CD4-positive, alpha-beta T cell treated with Interleukin-12 subunit alpha and Interleukin-12 subunit beta, for 1 hour (primary cell): Measurements from ENCODE around the gene MEF2D.

Source experiments
- DNase-seq: peaks from one replicate; pipeline ENCODE4 v3.0.0-alpha.2; 2020

Gene MEF2D

GRCh38 chr1:156523801-156524480, 23.4 kb upstream of the MEF2D start:
- no peak for DNase-seq

DNA sequence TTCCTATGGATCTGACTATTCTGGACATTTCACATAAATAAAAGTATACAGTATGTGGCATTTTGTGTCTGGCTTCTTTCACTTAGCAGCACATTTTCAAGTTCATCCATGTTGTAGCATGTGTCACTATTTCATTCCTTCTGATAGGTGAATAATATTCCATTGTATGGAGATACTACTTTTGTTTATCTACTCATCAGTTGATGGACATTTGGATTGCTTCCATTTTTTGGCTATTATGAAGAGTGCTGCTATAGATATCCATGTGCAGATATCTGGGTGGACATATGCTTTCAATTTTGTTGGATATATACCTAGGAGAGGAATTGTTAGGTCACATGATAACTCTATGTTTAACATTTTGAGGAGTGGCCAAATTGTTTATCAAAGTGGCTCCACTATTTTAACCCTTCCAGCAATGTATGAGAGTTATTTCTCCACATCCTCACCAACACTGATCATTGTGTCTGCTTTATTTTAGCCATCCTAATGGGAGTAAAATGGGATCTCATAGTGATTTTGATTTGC, 21.9 kb upstream of the MEF2D start:
- DNase-seq: no peak

DNA sequence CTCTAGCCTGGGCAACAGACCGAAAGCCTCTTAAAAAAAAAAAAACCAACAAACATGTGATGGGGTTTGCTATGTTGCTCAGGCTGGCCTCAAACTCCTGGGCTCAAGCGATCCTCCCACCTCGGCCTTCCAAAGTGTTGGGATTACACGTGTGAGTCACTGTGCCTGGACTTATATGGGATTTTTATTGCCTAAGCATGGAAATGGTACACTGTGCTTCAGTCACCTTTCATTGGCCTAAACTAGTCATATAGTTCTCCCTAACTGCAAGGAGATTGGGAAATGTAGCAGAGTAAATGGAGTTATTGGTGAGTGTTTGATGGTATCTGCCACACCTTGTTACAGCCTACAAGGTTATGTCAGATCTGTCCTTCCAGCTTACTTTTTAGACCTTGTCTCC, 17.2 kb upstream of the MEF2D start:
- no peak for DNase-seq

DNA sequence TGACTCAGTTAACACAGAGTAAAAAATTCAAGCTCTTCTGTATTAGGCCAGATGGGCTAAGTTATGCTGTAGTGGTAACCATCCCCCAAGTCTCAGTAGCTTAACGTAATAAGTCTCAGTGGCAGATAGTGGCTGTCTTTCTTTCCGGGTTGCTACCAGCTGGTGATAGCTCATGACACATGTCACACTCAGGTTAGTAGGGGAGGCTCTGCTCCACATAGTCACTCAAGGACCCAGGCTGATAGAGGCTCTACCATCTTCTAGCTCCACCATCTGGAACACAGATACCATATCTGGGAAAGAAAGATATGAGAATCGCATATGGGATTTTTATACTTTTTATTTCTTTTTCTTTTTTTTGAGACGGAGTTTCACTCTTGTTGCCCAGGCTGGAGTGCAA, 16.2 kb upstream of the MEF2D start:
- DNase-seq: no peak

DNA sequence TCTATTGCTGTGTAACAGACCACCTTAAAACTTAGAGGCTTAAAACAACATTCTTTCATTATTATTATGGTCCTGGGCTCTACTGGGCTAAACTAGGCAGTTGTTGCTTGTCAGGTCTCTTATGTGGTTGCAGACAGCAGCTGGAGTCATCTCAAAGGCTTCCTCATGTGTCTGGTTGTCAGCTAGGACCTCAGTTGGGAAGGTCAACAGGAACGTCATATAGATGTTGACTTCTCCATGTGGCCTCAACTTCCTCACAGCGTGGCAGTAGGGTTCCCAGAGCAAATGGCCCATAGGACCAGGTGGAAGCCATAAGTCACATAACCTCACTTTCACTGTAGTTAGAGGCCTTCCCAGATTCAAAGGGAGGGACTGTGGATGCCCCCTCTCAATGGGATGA, 15.4 kb upstream of the MEF2D start:
- no peak for DNase-seq

DNA sequence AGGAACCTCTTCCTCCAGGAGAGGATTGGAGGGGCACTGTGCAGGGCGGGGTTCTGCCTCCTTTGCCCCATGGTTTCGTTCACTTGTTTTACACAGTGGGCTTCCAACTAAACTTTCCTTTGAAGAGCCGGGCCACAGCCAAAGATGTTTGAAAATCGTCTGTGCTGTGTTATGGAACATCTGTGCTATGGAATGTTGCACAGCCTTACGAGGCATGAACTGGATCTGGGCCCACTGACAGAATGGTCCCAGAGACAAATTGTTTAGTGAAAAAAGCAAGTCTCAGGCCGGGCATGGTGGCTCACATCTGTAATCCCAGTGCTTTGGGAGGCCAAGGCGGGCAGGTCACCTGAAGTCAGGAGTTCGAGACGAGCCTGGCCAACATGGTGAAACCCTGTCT, 12.6 kb upstream of the MEF2D start:
- no peak for DNase-seq

- DNase-seq: no peak
Measured at GRCh38 chr1:156511644-156512043, 11.1 kb upstream of the MEF2D start.

GRCh38 chr1:156510709-156511108, 10.1 kb upstream of the MEF2D start:
- no peak for DNase-seq

DNA sequence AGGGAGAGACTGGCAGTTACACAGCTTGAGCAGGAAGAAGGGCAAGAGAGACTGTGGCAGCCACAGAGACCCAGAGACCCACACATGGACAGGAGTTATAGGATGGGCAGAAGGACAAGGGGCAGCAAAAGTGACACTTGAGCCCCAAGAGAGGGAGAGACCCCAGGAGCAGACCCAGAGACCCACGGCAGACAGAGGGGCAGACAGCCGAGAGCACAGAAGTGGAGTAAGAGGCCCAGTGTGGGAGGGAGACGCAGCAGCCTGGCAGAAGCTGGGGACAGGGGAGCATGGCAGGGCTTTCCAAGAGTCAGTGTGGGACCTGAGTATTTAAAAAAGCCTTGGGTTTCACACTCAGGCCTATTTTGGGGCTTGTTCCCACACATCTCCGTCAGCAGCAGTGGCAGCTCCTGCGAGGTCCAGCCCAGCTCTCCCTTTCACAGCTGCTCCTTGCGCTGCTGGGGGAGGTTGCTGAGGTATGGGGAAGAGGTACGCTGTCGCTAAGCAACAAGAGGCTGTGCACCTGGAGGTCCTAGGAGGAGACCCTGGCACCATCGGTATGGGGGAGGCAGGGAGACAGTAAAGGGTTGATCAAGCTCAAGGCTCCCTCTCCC, 9.0 kb upstream of the MEF2D start:
- DNase-seq: no peak

DNA sequence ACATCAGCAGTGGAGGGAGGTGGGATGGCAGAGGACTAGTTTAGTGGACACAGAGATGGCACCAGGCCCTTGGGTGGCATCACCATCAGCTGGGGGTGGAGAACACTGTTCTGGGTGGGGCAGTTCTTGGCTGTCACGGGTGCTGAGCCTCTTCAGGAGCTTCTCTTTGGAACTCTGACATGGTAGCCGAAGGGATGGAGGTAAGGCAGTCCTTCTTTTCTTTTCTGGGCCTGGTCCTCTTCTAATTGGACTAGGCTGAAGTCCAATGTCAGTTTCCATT, 8.3 kb upstream of the MEF2D start:
- DNase-seq: no peak

DNA sequence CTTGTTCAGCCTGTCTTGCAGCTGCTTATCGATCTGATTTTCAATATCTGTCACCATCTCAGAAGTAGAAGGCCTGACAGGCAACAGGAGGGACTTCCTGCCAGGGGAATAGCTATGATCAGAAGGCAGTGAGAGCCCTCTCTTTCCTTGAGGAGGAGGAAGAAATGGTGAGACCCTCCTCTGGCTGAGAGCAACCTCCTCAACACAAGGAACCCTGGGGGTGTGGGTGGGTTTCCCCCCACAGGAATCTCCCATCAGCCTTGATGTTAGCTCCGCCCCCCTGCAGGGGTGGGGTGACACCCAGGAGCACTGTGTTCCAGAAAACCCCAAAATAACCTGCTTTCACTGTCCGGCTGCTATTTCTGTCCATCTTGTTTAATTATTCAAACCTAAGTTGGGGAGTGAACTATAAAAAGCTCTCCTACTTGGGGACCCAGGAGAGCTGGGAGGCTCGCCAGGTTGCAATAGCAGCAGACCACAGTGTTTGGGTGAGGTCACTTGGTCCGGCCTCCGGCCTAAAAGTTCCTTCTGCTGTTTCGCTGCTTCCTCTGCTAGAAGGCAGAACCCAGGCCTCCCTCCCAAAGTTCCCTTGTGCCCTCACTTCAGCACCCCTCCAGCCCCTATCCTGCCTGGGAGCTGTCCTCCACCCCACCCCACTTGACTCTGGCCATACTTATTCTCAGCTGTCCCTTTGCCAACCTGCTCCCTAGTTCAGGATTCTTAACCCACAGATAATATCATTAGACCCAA, 7.8 kb upstream of the MEF2D start:
- no peak for DNase-seq

- no peak for DNase-seq
Measured at GRCh38 chr1:156506450-156506849, 5.9 kb upstream of the MEF2D start.

DNA sequence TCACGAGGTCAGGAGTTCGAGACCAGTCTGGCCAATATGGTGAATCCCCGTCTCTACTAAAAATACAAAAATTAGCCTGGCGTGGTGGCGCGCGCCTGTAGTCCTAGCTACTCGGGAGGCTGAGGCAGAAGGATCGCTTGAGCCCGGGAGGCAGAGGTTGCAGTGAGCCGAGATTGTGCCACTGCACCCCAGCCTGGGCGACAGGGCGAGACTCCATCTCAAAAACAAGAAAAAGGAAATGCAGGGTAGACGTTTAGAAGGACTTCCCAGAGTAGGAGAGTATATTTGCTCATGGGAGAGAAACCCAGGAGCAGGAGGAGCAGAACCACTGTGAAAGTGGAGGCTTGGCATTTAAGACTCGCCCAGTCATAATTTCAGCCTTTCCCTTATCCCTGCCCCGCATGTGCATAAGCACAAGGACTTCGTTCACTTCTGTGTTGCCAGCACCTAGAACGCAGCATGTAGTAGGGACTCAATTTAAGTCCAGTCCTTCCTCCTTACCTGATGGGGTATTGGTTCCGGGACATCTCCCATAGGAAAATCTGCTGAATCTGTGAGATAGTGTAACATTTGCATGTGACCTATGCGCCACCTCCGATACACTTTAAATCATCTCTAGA, 5.2 kb upstream of the MEF2D start:
- DNase-seq: no peak

GRCh38 chr1:156504821-156505678, 4.5 kb upstream of the MEF2D start:
- peak; percentile 99 for DNase-seq

DNA sequence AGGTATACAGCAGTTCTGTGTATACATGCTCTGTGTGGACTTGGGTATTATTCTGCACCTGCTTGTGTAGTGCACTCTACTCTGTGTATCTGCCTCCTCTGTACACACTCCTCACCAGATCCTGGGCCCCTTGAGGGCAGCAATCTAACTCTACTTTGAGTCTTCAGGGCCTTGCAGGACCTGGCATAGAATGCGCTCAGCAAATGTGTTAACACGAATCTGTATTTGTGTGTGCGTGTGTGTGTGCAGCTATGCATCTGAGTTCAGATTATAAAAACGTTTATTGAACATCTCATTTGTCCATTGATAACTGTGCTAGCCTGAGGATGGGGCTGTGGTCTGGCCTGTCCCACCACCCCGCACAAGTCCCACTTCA, 3.9 kb upstream of the MEF2D start:
- peak; percentile 44 for DNase-seq

GRCh38 chr1:156503698-156504437, 3.3 kb upstream of the MEF2D start:
- no peak for DNase-seq

GRCh38 chr1:156502894-156503697, 2.5 kb upstream of the MEF2D start:
- no peak for DNase-seq

GRCh38 chr1:156502391-156502893, 1.9 kb upstream of the MEF2D start:
- no peak for DNase-seq

GRCh38 chr1:156500793-156501506, 375 bp upstream of the MEF2D start:
- peak; percentile 94 for DNase-seq

DNA sequence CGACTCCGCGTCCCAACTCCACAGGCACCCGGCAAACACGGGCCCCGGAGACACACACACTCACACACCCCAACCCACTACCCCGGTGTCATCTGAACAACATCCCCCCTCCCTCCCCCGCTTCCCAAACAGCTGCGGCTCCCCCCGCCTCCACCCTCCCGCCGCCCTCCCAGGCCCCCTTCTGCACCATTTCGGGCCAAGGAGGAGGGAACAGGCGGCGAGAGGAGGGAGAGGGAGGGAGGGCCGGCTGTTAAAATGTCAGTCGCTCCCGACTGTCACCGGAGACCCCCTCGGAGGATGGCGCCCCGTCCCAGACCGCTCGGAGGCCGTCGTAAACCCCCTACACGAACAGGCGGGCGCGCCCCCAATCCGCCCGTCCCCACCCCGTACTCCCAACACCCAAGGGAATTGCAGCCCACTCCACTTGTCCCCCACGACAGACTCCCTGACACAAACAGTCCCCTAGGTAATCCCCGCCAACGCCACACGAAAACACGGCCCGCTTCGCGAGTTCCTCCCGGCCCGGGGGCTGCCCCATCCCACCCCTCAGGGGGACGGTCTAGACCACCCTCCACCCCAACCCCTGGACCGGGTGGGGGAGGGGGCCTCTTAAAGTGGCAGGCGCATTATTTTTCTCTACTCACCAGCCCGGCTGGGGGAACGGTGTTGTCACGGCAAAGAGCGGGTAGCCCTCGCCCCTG, 583 bp downstream of the MEF2D start:
- DNase-seq: peak; percentile 57
